GM12878 (cell line): ENCODE measurements around the gene SLC2A9. TPM values are rescaled to one million over a fixed set of nuclear protein-coding genes. Genes with fewer than 3 reads are reported as not detected.

ENCODE experiments used
- ATAC-seq: fragments of 200-7000 bp; cut with Tn5 transposase; 3 replicates; pipeline ENCODE4 v1.9.1; 2020; ENCODE audit warnings: mild to moderate bottlenecking, moderate library complexity
- BruUV-seq: library from RNA; stranded (reverse); fragments of 400-500 nt; replicated peaks from 2 replicates; lab custom pipeline; 2021; lab: Mats Ljungman, UMichigan
- CTCF ChIA-PET: fragments of 300-600 bp; sonication (Branson Sonifier 250); formaldehyde crosslinking; extraction: SDS; loops from one replicate; lab custom pipeline; 2021; ENCODE audit warnings: inconsistent platforms; lab: Yijun Ruan, JAX
- POLR2A ChIA-PET: fragments of 350-600 bp; formaldehyde crosslinking; extraction: SDS; loops from one replicate; lab custom pipeline; 2021; ENCODE audit warnings: inconsistent platforms; lab: Charles Lee
- RAD21 ChIA-PET: fragments of 300-600 bp; sonication (Branson Sonifier 250); formaldehyde crosslinking; loops from one replicate; lab custom pipeline; 2023; ENCODE audit warnings: antibody characterized with exemption; ENCODE audit not compliant: unreplicated experiment; lab: Charles Lee
- SMC1A ChIA-PET: fragments of 300-600 bp; sonication (Branson Sonifier 250); formaldehyde crosslinking; loops from one replicate; lab custom pipeline; 2023; ENCODE audit not compliant: unreplicated experiment, uncharacterized antibody; lab: Charles Lee
- DNase-seq: peaks from one replicate; pipeline ENCODE4 v3.0.0-alpha.2; 2011; ENCODE audit warnings: low read depth, low spot score
- FAIRE-seq: peaks from 3 replicates; lab custom pipeline; 2011; peaks lifted over from hg19 to GRCh38; lab: Jason Lieb, UNC
- H2AFZ ChIP-seq: 2 replicates; pipeline ENCODE4 v1.6.0; 2011; ENCODE audit warnings: low read depth, low read length, control low read depth; ENCODE audit not compliant: control insufficient read depth
- H3K27ac ChIP-seq: 2 replicates; pipeline ENCODE4 v1.5.1; 2011; ENCODE audit warnings: control low read depth; ENCODE audit not compliant: control insufficient read depth, insufficient read depth
- H3K27me3 ChIP-seq, 2 experiments: replicated peaks in 1 of 2; 2 replicates each; pipeline versions ENCODE4 v1.6.0 to v1.6.1; 2011; ENCODE audit warnings: low read length in 1 of 2; ENCODE audit not compliant: control insufficient read depth in 2 of 2, insufficient read depth in 2 of 2
- H3K36me3 ChIP-seq, 2 experiments: 2 replicates each; pipeline ENCODE4 v1.5.1; 2011; ENCODE audit warnings: low read length in 1 of 2; ENCODE audit not compliant: control insufficient read depth in 2 of 2, insufficient read depth in 2 of 2
- H3K4me1 ChIP-seq: 2 replicates; pipeline ENCODE4 v1.6.1; 2011; ENCODE audit warnings: mild to moderate bottlenecking, low read length, moderate library complexity, mixed read lengths; ENCODE audit not compliant: control insufficient read depth, insufficient read depth
- H3K4me2 ChIP-seq: 2 replicates; pipeline ENCODE4 v1.6.0; 2011; ENCODE audit warnings: control low read depth; ENCODE audit not compliant: control insufficient read depth, insufficient read depth
- H3K4me3 ChIP-seq: fragments of 200-600 bp; sonication (generic); 2 replicates; pipeline ENCODE4 v1.5.1; 2016
- H3K79me2 ChIP-seq: 2 replicates; pipeline ENCODE4 v1.6.0; 2011; ENCODE audit warnings: low read length; ENCODE audit not compliant: control insufficient read depth, insufficient read depth
- H3K9ac ChIP-seq: 2 replicates; pipeline ENCODE4 v1.8.0; 2011; ENCODE audit warnings: low read length, control low read depth, mixed read lengths; ENCODE audit not compliant: control insufficient read depth, insufficient read depth
- H3K9me3 ChIP-seq: replicated peaks from 3 replicates; pipeline ENCODE4 v1.5.1; 2011; ENCODE audit warnings: mild to moderate bottlenecking, low read length; ENCODE audit not compliant: control insufficient read depth, insufficient read depth
- H4K20me1 ChIP-seq: 2 replicates; pipeline ENCODE4 v1.6.0; 2011; ENCODE audit not compliant: control insufficient read depth, insufficient read depth
- CBX3 ChIP-seq: fragments of 200-600 bp; sonication (generic); IDR thresholded peaks from 2 replicates; pipeline ENCODE4 v1.6.1; 2016; ENCODE audit warnings: low read depth, borderline replicate concordance
- EED ChIP-seq: sonication (generic); IDR thresholded peaks from 2 replicates; pipeline ENCODE4 v1.6.1; 2016; ENCODE audit warnings: antibody characterized with exemption, low read depth
- HDAC2 ChIP-seq: fragments of 200-600 bp; sonication (generic); IDR thresholded peaks from 2 replicates; pipeline ENCODE4 v1.6.1; 2017
- HDGF ChIP-seq: fragments of 450-650 bp; IDR thresholded peaks from 2 replicates; pipeline ENCODE4 v1.6.1; 2016; ENCODE audit warnings: antibody characterized with exemption
- NR2F1 ChIP-seq: fragments of 450-650 bp; conservative IDR thresholded peaks from 2 replicates; pipeline ENCODE4 v1.6.1; 2017; ENCODE audit warnings: mild to moderate bottlenecking
- RBBP5 ChIP-seq: fragments of 200-600 bp; sonication (generic); conservative IDR thresholded peaks from 2 replicates; pipeline ENCODE4 v1.6.1; 2016
- RCOR1 ChIP-seq: conservative IDR thresholded peaks from 2 replicates; pipeline ENCODE4 v1.6.1; 2012; ENCODE audit warnings: low read depth, low read length, improper control_type of control experiment
- SMAD1 ChIP-seq: fragments of 450-650 bp; IDR thresholded peaks from 2 replicates; pipeline ENCODE4 v1.6.1; 2018; ENCODE audit warnings: mild to moderate bottlenecking, low read depth; ENCODE audit not compliant: partially characterized antibody
- TARDBP ChIP-seq: IDR thresholded peaks from 2 replicates; pipeline ENCODE4 v1.6.1; 2016; ENCODE audit warnings: borderline replicate concordance
- WGBS: methylation state at CpG from one replicate; pipeline ENCODE4 v1.1.6; 2016; ENCODE audit warnings: low lambda C conversion rate; ENCODE audit not compliant: insufficient replicate concordance, insufficient coverage; ENCODE audit errors: missing lambda C conversion rate; 5-methylcytosine and 5-hydroxymethylcytosine counted together
- in situ Hi-C: fragments of 300-500 bp; cut with MboI; formaldehyde crosslinking; loops from 9 replicates; pipeline ENCODE4 v1.14.3; 2018; ENCODE audit warnings: mixed read lengths
- intact Hi-C: fragments of 100-400 bp; cut with micrococcal nuclease; formaldehyde crosslinking; loops from one replicate; pipeline ENCODE4 v1.14.2; 2022; ENCODE audit not compliant: unreplicated experiment
- polyA plus RNA-seq, 11 experiments: library from polyadenylated mRNA; depleted of rRNA in 4 of 11; unstranded in 6 of 11; stranded (reverse) in 5 of 11; fragments of >200 nt; fragmentation: Nextera tagmentation in 4 of 11; fragmentation: Illumina TruSeq in 1 of 11; extraction: Ambion mirVana in 4 of 11; extraction: Trizol in 1 of 11; gene quantifications; 1 replicate in 1 of 11; 2 replicates in 10 of 11; pipeline versions ENCODE4 v1.2.1 to v1.2.3, GENCODE V29; 2011 to 2016; ENCODE audit warnings: inconsistent platforms in 2 of 11, missing spikeins in 2 of 11, low read depth in 1 of 11
- total RNA-seq, 4 experiments: library from RNA; depleted of rRNA in 3 of 4; stranded (reverse); fragments of >200 nt in 3 of 4; fragmentation: Illumina TruSeq in 1 of 4; extraction: Trizol in 1 of 4; gene quantifications; 2 replicates each; pipeline versions ENCODE4 v1.2.1 to v1.2.3, GENCODE V29; 2013 to 2021
- TF ChIP-seq, protein P1 (sequence below): fragments of 450-650 bp; formaldehyde crosslinking; IDR thresholded peaks from 2 replicates; pipeline ENCODE4 v1.4.0; 2022; ENCODE audit warnings: mild to moderate bottlenecking, moderate library complexity

SLC2A9 gene
- total and polyA plus RNA-seq, 10 of the 15 experiments (the other 5 are each of a cell fraction or from before 2014, with no cell fraction given): 0.28 to 2.8 (median 1.2) TPM

- H3K27ac ChIP-seq: no peak overlapping the region
- no peak overlapping the region for H2AFZ ChIP-seq
- H3K79me2 ChIP-seq: no peaks in the 10 kb centered on the region
- H3K9ac ChIP-seq: no peak overlapping the region
- 52% methylated on average over 5 of the region's 5 CpGs for WGBS
- no peak for DNase-seq
- H3K4me2 ChIP-seq: no peak overlapping the region
- TF ChIP-seq RBBP5 (no peak), TARDBP (no peak)
- H4K20me1 ChIP-seq: no peaks in the 10 kb centered on the region
- ChIA-PET CTCF (interaction anchor here (0.6 to 2.6 kb wide), 3 partner anchors 10 to 76 kb away, joined by 5 to 21 read pairs (median 5); no protein-coding TSS in a partner anchor), RAD21 (interaction anchor here (1.2 to 1.3 kb wide), 2 partner anchors 9 to 75 kb away, joined by 3 to 4 read pairs; no protein-coding TSS in a partner anchor), SMC1A (interaction anchor here (0.6 to 1.1 kb wide), 3 partner anchors 35 to 75 kb away, joined by 3 to 4 read pairs (median 4); no protein-coding TSS in a partner anchor), POLR2A (no interaction called here)
- H3K27me3 ChIP-seq: no peaks in the 10 kb centered on the region
- no peak for ATAC-seq
- no TSS peak for BruUV-seq
- no peak for FAIRE-seq
- H3K9me3 ChIP-seq: no peaks in the 10 kb centered on the region
- intact Hi-C loops (no loop called here), in situ Hi-C loops (no loop called here)
- H3K36me3 ChIP-seq: no peaks in the 10 kb centered on the region
- no peaks in the 10 kb centered on the region; the same call in 1 of the 2 replicates for H3K4me1 ChIP-seq
- H3K4me3 ChIP-seq: no peak overlapping the region
These were observed 82.4 kb downstream of the SLC2A9 start for GRCh38 chr4:9938933-9939332.

GRCh38 chr4:9937078-9937477 is 84.2 kb downstream of the SLC2A9 start:
- no peaks in the 10 kb centered on the region for H3K36me3 ChIP-seq
- no peak overlapping the region for H3K4me2 ChIP-seq
- intact Hi-C loops (no loop called here), in situ Hi-C loops (no loop called here)
- no peaks in the 10 kb centered on the region for H3K79me2 ChIP-seq
- 32% methylated on average over 6 of the region's 6 CpGs for WGBS
- DNase-seq (no peak), ATAC-seq (no peak), FAIRE-seq (no peak)
- CTCF ChIA-PET: interaction anchor here (1.0 to 2.5 kb wide), 5 partner anchors 10 to 190 kb away, joined by 3 to 11 read pairs (median 3); no protein-coding TSS in a partner anchor
- RAD21 ChIA-PET: interaction anchor here (0.9 to 1.5 kb wide), 2 partner anchors 70 to 77 kb away, joined by 3 to 4 read pairs; no protein-coding TSS in a partner anchor
- no peaks in the 10 kb centered on the region for H3K9me3 ChIP-seq
- SMC1A ChIA-PET: interaction anchor here (0.9 kb wide), 1 partner anchor 34 kb away, joined by 4 read pairs; no protein-coding TSS in a partner anchor
- no peaks in the 10 kb centered on the region for H3K27me3 ChIP-seq
- H3K4me1 ChIP-seq: no peaks in the 10 kb centered on the region; the same call in 1 of the 2 replicates
- H3K27ac ChIP-seq: no peak overlapping the region
- no peaks in the 10 kb centered on the region for H4K20me1 ChIP-seq
- H2AFZ ChIP-seq: no peak overlapping the region
- H3K9ac ChIP-seq: no peak overlapping the region
- POLR2A ChIA-PET: interaction anchor here (1.1 kb wide), 1 partner anchor 71 kb away, joined by 3 read pairs; no protein-coding TSS in a partner anchor
- no TSS peak for BruUV-seq
- H3K4me3 ChIP-seq: no peak overlapping the region
- TF ChIP-seq HDAC2 (no peak), RCOR1 (no peak), EED (no peak), NR2F1 (no peak), HDGF (no peak), SMAD1 (no peak), CBX3 (no peak), TARDBP (no peak)
- TF ChIP-seq, protein P1, sequence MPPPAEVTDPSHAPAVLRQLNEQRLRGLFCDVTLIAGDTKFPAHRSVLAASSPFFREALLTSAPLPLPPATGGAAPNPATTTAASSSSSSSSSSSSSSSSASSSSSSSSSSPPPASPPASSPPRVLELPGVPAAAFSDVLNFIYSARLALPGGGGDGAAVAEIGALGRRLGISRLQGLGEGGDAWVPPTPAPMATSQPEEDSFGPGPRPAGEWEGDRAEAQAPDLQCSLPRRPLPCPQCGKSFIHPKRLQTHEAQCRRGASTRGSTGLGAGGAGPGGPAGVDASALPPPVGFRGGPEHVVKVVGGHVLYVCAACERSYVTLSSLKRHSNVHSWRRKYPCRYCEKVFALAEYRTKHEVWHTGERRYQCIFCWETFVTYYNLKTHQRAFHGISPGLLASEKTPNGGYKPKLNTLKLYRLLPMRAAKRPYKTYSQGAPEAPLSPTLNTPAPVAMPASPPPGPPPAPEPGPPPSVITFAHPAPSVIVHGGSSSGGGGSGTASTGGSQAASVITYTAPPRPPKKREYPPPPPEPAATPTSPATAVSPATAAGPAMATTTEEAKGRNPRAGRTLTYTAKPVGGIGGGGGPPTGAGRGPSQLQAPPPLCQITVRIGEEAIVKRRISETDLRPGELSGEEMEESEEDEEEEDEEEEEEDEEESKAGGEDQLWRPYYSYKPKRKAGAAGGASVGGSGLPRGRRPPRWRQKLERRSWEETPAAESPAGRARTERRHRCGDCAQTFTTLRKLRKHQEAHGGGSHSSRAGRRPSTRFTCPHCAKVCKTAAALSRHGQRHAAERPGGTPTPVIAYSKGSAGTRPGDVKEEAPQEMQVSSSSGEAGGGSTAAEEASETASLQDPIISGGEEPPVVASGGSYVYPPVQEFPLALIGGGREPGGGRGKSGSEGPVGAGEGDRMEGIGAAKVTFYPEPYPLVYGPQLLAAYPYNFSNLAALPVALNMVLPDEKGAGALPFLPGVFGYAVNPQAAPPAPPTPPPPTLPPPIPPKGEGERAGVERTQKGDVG (CRISPR knock-in tag): no peak
